ENCODE results near the gene GRIN3B.

The GRIN3B gene

GRCh38 chr19:964761-965694 is 35.2 kb upstream of the GRIN3B start:
- DNase-seq (ENCODE audit: low read depth in 2 of 2): no peak

- DNase-seq (ENCODE audit: low read depth in 2 of 2): no peak
Observed at GRCh38 chr19:966485-967088, 33.6 kb upstream of the GRIN3B start.

DNA sequence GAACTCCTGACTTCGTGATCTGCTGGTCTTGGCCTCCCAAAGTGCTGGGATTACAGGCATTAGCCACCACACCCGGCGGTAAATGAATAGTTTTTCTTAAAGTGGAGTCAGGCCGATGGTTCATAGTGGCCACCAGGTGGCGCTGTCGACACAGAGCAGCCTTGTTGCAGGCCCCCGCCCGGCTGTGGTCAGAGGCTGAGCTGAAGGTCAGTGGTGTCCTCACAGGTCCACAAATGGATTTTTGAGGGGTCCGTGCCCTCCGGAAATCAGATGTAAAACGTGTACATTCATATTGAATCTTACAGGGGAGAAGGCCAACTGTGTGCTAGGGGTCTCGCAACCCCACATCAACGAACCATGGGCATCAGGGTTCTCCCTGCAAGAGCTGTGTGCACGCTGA is 29.5 kb upstream of the GRIN3B start:
- no peak for DNase-seq (ENCODE audit: low read depth in 2 of 2)

DNA sequence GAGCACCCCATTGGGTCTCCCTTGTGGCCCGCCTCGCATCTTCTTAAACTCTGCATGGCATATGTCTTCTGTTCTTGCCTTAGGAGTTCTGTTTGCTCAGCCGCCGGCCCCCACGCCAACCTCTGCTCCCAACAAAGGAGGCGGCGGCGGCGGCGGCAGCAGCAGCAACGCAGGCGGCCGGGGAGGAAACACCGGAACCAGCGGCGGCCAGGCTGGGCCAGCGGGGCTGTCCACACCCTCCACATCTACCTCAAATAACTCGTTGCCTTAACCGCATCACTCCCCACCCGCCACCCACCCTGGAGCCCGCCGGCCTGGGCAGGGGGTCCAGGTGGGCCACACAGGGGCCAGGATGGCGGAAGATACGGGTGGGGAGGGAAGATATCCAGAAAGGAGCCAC is 28.4 kb upstream of the GRIN3B start:
- DNase-seq (ENCODE audit: low read depth in 2 of 2): no peak

GRCh38 chr19:972281-972680 is 27.9 kb upstream of the GRIN3B start:
- no peak for DNase-seq (ENCODE audit: low read depth in 2 of 2)

DNA sequence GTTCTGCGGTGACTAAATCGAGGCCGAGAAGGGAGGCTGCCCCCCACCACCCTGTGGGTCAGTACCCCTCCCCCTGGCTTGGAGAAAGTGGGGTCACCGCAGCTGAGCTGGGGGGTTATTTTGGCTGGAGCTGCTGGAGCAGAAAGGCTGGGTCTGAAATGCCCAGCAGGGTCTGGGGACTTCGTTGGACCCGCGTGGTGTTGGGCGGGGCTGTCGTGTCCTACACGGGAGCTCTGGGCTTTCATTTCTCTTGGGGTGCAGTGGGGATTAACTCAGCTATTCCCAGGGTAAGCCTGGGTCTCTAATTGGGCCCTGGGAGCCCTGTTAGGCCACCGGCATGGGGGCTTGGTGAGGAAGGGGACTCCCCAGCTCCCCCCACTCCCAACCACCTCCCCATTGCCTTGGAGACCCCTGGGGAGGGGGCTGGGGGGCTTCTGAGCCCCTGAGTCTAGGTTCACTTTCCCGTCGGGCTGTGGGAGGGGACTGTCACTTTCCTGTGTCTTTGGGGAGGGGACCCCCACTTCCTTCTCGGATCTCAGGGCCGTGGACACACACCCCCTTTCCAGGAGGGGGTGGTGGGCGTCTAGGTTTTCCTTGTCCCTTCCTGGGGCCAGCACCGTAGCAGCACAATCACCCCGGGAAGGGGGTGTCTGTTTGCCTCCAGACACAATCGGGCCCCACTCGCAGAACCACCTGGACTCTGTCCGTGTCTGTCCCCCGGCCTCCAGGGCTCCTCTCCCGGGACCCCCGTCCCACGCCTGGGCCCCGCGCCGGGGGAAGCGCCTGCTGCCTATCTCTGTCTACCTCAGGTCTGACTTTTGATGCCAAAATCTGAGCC is 26.3 kb upstream of the GRIN3B start:
- DNase-seq (ENCODE audit: low read depth in 2 of 2): no peak

- DNase-seq (ENCODE audit: low read depth in 2 of 2): no peak
Observed at GRCh38 chr19:974564-975257, 25.5 kb upstream of the GRIN3B start.

- no peak for DNase-seq (ENCODE audit: low read depth in 2 of 2)
Observed at GRCh38 chr19:976476-976875, 23.7 kb upstream of the GRIN3B start.

DNA sequence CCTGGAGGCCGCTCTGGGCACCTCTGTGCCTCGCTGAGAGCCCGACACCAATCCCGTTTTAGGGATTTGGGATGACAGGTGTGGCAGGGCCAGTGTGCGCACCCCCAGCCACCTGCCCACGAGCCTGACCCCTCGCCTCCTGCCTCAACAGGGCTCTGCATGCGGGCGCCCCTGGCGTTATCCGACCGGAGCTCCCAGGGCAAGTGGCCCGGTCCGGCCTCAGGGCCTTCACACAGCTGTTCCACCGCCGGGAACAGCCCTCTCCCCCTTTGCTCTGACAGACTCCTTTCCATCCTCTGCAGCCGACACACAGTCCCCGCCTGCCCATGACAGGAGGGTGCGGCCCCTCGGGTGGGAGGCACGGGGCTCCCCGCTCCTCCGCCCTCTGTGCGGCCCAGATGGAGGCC is 23.2 kb upstream of the GRIN3B start:
- DNase-seq (ENCODE audit: low read depth in 2 of 2): no peak

- DNase-seq (ENCODE audit: low read depth in 2 of 2): no peak
Observed at GRCh38 chr19:979318-979741, 20.9 kb upstream of the GRIN3B start.

GRCh38 chr19:980133-980998 is 19.9 kb upstream of the GRIN3B start:
- DNase-seq (ENCODE audit: low read depth in 2 of 2): no peak

GRCh38 chr19:982567-983170 is 17.6 kb upstream of the GRIN3B start:
- DNase-seq (ENCODE audit: low read depth in 2 of 2): no peak

- DNase-seq (ENCODE audit: low read depth in 2 of 2): peak; percentile 72 to 75
Observed at GRCh38 chr19:984165-984967, 15.9 kb upstream of the GRIN3B start, which contains the start of gene WDR18. Gene WDR18 (plus strand): TSS chr19:984345. CDS start chr19:984354, 9 bp downstream.

DNA sequence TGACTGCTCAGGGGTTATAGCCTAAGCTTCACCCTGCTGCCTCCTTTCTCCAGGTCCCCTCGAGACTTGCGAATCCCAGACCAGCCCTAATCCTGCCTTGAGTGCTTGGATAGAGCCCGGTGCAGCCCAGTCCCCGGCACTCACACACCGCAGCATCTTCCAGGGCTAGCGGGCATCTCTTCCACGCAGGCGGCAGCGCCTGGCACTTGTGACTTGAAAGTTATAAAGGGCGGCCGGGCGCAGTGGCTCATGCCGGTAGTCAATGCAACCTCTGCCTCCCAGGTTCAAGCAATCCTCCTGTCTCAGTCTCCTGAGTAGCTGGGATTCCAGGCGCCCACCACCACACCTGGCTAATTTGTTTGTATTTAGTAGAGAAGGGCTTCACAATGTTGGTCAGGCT is 14.1 kb upstream of the GRIN3B start:
- DNase-seq (ENCODE audit: low read depth in 2 of 2): no peak

DNA sequence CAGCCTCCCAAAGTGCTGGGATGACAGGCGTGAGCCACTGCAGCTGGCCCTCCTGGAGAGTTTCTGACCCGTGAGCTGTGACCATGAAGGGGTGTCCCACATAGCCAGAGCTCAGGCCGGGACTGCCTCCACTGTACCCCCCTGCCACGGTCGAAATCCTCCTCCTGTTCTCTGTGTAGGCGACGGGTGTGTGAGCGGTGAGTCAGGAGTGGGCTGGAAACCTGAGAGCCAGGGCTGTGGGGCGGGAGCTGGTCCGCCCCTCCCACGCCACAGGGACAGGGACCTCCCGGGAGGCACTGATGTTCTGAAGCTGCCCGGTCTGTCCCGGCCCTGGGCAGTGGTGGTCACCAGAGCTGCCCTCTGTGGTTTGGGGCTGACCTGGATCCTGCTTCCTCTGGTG is 12.1 kb upstream of the GRIN3B start:
- DNase-seq (ENCODE audit: low read depth in 2 of 2): no peak

GRCh38 chr19:988510-988909 is 11.7 kb upstream of the GRIN3B start:
- DNase-seq (ENCODE audit: low read depth in 2 of 2): no peak

GRCh38 chr19:989381-990081 is 10.7 kb upstream of the GRIN3B start:
- no peak for DNase-seq (ENCODE audit: low read depth in 2 of 2)

DNA sequence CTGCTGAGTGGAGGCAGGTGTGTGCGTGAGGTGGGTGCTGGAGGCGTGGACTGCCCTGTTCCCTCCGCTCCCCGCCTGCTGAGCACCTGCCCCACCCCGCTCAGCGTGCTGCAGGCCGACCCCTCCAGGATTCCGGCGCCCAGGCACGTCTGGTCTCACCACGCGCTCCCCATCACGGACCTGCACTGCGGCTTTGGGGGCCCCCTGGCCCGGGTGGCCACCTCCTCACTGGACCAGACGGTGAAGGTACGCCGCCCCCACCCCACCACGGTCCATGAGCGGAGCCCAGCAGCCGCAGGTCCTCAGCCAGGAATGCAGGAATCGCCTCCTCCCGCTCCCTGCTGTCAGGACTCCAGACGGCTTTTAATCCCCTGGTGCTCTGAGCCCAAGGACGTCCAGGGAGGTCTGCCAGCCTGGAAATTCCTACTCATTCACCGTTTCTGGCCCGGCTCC is 10.1 kb upstream of the GRIN3B start:
- DNase-seq (ENCODE audit: low read depth in 2 of 2): no peak

DNA sequence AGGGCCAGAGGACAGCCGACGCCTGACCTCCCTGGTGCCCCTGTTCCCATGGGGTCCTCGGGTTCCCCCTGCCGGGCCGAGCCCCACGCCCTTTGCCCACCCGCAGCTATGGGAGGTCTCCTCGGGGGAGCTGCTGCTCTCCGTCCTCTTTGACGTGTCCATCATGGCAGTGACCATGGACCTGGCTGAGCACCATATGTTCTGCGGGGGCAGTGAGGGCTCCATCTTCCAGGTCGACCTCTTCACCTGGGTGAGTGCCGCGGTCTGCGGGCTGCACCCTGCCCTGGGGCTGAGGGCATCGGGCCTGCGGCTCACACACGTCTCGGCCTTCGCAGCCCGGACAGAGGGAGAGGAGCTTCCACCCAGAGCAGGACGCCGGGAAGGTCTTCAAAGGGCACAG is 9.5 kb upstream of the GRIN3B start:
- DNase-seq (ENCODE audit: low read depth in 2 of 2): no peak
